Tibial artery (tissue), 4 donors: ENCODE data around the gene YDJC.
"Not testable (repeated sequence)": the region's sequence is repeated elsewhere in the genome, so short reads cannot be mapped to it uniquely, and the experiment has no call there.

Experiments
- DNase-seq, 2 donors: peaks; one replicate each; pipeline ENCODE4 v3.0.0-alpha.2; 2019
- H3K27ac ChIP-seq, 2 donors: fragments of 200-600 bp; sonication (generic) in 1 of 2; 1 replicate in 1 of 2; 2 replicates in 1 of 2; pipeline ENCODE4 v1.5.1; 2018 to 2019; ENCODE audit warnings: mild to moderate bottlenecking in 1 of 2
- H3K27me3 ChIP-seq, 2 donors: fragments of 200-600 bp; sonication (generic) in 1 of 2; one replicate each; pipeline versions ENCODE4 v1.5.1 to v1.6.0; 2016 to 2019
- H3K36me3 ChIP-seq, 3 donors: fragments of 200-600 bp; sonication (generic) in 2 of 3; one replicate each; pipeline ENCODE4 v1.5.1; 2016 to 2019; ENCODE audit warnings: mild to moderate bottlenecking in 2 of 3
- H3K4me1 ChIP-seq, 4 donors: fragments of 200-600 bp; sonication (generic) in 2 of 4; 1 replicate in 3 of 4; 2 replicates in 1 of 4; pipeline ENCODE4 v1.5.1; 2016 to 2019
- H3K4me3 ChIP-seq, 2 donors: fragments of 200-600 bp; sonication (generic) in 1 of 2; 1 replicate in 1 of 2; 2 replicates in 1 of 2; pipeline ENCODE4 v1.5.1; 2018 to 2019; ENCODE audit warnings: mild to moderate bottlenecking in 2 of 2
- H3K9me3 ChIP-seq, 3 donors: fragments of 200-600 bp; sonication (generic) in 1 of 3; one replicate each; pipeline ENCODE4 v1.5.1; 2016 to 2019
- CTCF ChIP-seq, 2 experiments: fragments of 200-600 bp in 1 of 2; fragments of 450-650 bp in 1 of 2; IDR thresholded peaks; one replicate each; pipeline ENCODE4 v1.5.1; 2017 to 2019; ENCODE audit warnings: antibody characterized with exemption in 2 of 2, mild to moderate bottlenecking in 1 of 2, moderate library complexity in 1 of 2
- intact Hi-C: fragments of 100-400 bp; cut with DNase I; formaldehyde crosslinking; loops from one replicate; pipeline ENCODE4 v1.15.0; 2023; ENCODE audit warnings: low total_unique reads

Gene YDJC

DNA sequence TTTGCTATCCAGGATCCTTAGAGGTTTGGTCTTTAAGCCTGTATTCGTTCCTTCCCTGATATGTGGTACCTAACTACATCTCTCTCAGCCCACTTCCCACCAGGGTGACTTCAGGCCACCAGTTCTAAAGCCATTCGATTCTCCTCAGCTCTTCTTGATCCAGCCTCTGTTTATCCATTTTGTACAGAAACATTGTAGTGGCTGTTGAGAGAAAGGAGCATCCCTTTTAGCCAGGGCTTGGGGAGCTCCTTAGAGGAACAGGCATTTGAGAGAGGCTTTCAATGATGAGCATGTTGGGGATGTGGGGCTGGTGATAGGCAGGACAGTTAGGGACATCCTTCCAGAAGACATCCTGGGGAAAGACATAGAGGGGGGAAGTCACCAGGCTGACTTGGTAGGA, 44.4 kb downstream of the YDJC start:
- intact Hi-C loops = no loop called here
- no peaks in the 10 kb centered on the region for H3K36me3 ChIP-seq
- TF ChIP-seq CTCF (IDR thresholded peaks at IDR 0.05) = no peak
- H3K27me3 ChIP-seq = no peaks in the 10 kb centered on the region
- DNase-seq = no peak
- no peak overlapping the region for H3K4me3 ChIP-seq
- peaks cover 0 to 79% (median 15%) of the 10 kb centered on the region in 4 donors for H3K4me1 ChIP-seq
- no peaks in the 10 kb centered on the region for H3K9me3 ChIP-seq
- H3K27ac ChIP-seq = no peak overlapping the region

- intact Hi-C loops = no loop called here
- Histone ChIP-seq H3K27me3 (no peaks in the 10 kb centered on the region), H3K4me3 (no peak overlapping the region), H3K4me1 (peaks cover 0 to 77% (median 12%) of the 10 kb centered on the region in 4 donors), H3K36me3 (no peaks in the 10 kb centered on the region), H3K27ac (no peak overlapping the region), H3K9me3 (no peaks in the 10 kb centered on the region)
- TF ChIP-seq CTCF (IDR thresholded peaks at IDR 0.05) = no peak
- DNase-seq = no peak
Measured at GRCh38 chr22:21582801-21583740, 46.8 kb downstream of the YDJC start.

GRCh38 chr22:21581009-21581713, 48.7 kb downstream of the YDJC start:
- intact Hi-C loops = not testable (repeated sequence)

DNA sequence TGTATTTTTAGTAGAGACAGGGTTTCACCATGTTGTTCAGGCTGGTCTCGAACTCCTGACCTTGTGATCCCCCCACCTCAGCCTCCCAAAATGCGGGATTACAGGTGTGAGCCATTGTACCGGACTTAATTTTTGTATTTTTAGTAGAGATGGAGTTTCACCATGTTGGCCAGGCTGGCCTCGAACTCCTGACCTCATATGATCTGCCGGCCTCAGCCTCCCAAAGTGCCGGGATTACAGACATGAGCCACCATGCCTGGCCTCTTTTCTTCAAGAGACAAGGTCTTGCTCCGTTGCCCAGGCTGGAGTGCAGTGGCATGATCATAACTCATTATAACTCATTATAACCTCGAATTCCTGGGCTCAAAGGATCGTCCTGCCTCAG, 49.2 kb downstream of the YDJC start:
- H3K27me3 ChIP-seq, H3K4me3 ChIP-seq, H3K9me3 ChIP-seq, H3K36me3 ChIP-seq, intact Hi-C loops, DNase-seq, H3K27ac ChIP-seq: not testable (repeated sequence)
- peaks cover 0 to 71% (median 16%) of the 10 kb centered on the region in 4 donors for H3K4me1 ChIP-seq

More at GRCh38 chr22:21581009-21581713, 48.7 kb downstream of the YDJC start:
- H3K27me3 ChIP-seq, H3K9me3 ChIP-seq, H3K27ac ChIP-seq, DNase-seq, H3K4me3 ChIP-seq, H3K36me3 ChIP-seq: not testable (repeated sequence)
- H3K4me1 ChIP-seq = peaks cover 0 to 73% (median 16%) of the 10 kb centered on the region in 4 donors

DNA sequence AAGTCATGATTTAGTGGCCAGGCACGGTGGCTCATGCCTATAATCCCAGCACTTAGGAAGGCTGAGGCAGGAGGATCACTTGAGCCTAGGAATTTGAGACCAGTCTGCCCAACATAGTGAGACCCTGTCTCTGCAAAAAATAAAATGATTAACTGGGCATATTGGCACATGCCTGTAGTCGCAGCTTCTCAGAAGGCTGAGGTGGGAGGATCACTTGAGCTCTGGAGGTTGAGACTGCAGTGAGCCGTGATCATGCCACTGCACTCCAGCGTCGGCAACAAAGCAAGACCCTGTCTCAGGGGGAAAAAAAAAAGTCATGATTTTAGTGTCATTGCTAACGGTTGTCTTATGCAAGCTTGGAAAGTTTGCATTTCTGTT, 50.4 kb downstream of the YDJC start:
- H3K4me1 ChIP-seq = peaks cover 0 to 69% (median 22%) of the 10 kb centered on the region in 4 donors
- H3K9me3 ChIP-seq = no peaks in the 10 kb centered on the region
- TF ChIP-seq CTCF (IDR thresholded peaks at IDR 0.05) = no peak
- no peak overlapping the region for H3K27ac ChIP-seq
- H3K4me3 ChIP-seq = no peak overlapping the region
- DNase-seq = no peak
- no peaks in the 10 kb centered on the region for H3K36me3 ChIP-seq
- intact Hi-C loops = no loop called here
- no peaks in the 10 kb centered on the region for H3K27me3 ChIP-seq
